Right renal cortex interstitium (tissue), 3 donors: ENCODE results near the gene RHAG. TPM values are rescaled to one million over a fixed set of nuclear protein-coding genes. Genes with fewer than 3 reads are reported as not detected.
"Not testable (repeated sequence)": the region's sequence is repeated elsewhere in the genome, so short reads cannot be mapped to it uniquely, and the experiment has no call there.

Experiments used
- DNase-seq, 3 donors: peaks; one replicate each; pipeline ENCODE4 v3.0.0-alpha.2; 2013; ENCODE audit warnings: low read depth in 3 of 3, low spot score in 2 of 3
- polyA plus RNA-seq, 3 donors: library from polyadenylated mRNA; unstranded; fragments of 120-200 nt; gene quantifications; one replicate each; pipeline ENCODE4 v1.2.1, GENCODE V29; 2013; ENCODE audit not compliant: insufficient read length in 3 of 3

RHAG gene
- polyA plus RNA-seq, 3 donors: 0.67 to 1.6 (median 0.80) TPM

GRCh38 chr6:49637350-49637731, 702 bp upstream of the RHAG start:
- DNase-seq: no peak

DNA sequence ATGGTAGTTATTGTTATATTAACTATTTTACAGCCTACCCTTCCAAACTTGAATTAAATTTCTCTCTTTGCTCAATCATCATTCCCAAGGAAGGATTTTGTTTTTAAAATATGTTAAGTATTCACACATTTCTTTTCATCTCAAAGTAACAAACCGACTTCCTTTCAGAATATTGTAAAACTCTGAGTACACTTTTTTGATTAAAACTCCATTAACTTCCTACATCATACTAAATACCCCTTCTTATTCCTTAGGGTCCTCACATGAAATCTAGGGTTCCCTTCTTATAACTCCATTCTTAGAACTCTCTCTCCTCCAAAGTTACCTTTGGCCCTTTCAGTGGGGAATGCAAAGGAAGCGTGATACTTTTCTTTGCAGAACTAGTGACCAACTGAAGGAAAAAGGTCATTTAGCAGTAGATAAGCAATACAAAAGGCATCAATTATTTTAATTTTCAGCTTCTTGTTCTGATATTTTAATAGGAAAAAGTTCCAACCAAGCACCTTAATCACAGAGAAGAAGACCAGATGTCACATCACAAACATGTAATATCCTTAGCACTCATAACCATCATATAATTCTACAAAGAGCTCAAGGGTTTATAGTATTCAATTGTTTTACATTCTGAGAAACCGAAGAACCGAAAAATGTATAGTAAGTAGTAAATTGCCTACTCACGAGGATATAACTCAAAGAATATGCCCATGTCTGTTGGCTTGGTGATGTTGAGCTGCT, 494 bp downstream of the RHAG start:
- no peak for DNase-seq

- DNase-seq: no peak
Observed at GRCh38 chr6:49635480-49635879, 1.2 kb downstream of the RHAG start.

DNA sequence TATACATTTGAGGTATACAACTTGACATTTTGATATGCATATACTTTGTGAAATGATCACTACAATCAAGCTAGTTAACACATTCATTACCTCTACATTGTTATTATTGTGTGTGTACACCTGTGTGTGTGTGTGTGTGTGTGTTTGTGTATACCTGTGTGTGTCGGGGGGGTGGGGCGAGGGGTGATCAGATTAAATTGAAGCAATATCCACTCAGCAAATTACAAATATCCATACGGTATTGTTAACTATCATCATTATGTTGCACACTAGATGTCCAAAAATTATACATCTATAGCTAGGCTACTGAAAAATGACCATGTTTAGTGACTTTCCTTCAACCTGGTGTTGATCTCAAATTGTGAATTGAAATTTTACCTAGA, 1.8 kb downstream of the RHAG start:
- DNase-seq: no peak

DNA sequence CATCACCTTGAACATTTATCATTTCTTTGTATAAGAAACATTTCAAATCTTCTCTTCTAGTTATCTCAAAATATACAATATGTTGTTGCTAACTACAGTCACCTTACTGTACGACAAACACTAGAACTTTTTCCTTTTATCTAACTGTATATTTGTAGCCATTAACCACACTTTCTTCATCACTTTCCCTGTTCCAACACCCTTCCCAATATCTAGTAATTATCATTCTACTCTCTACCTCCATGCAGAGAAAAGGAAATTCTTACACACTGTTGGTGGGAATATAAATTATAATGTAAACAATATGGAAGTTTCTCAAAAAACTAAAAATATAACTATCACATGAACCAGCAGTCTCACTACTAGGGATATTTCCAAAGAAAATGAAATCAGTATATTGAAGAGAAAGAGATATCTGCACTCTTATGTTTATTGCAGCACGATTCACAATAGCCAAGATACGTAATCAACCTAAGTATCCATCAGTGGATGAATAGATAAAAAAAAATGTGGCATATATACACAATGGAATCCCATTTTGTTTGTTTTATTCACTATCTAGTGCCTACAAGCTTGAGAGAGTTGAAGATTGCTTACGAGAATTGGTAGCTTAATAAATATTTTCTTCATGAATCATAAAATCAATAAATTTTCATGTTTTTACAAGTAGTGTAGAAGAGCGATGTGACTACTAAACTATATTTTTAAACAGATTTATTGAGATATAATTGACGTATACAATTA, 2.4 kb downstream of the RHAG start:
- no peak for DNase-seq

GRCh38 chr6:49633541-49633940, 3.1 kb downstream of the RHAG start:
- DNase-seq: no peak

- DNase-seq: no peak
Observed at GRCh38 chr6:49632727-49633126, 3.9 kb downstream of the RHAG start.

GRCh38 chr6:49629485-49630088, 7.1 kb downstream of the RHAG start:
- not testable (repeated sequence) for DNase-seq

GRCh38 chr6:49626811-49627210, 9.8 kb downstream of the RHAG start:
- DNase-seq: no peak

DNA sequence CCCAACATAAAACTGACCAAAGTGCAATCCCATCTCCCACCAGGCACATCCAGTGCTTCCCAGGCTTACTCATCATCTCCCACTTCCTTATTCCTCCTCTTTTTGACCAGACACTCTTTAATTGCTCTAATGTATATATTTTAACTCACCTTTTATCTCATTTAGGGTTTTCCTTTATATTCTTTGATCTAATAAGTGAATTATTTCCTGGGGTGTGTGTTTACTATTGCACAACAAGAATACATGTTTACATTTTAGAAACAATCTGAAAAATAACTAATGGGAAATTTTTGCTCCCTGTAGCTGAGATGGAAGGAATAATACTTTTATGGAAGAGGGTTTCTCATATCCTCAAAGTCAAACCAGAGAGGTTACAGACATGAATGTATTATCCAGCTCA, 18.4 kb downstream of the RHAG start:
- no peak for DNase-seq

- not testable (repeated sequence) for DNase-seq
Observed at GRCh38 chr6:49614144-49614543, 22.5 kb downstream of the RHAG start.

DNA sequence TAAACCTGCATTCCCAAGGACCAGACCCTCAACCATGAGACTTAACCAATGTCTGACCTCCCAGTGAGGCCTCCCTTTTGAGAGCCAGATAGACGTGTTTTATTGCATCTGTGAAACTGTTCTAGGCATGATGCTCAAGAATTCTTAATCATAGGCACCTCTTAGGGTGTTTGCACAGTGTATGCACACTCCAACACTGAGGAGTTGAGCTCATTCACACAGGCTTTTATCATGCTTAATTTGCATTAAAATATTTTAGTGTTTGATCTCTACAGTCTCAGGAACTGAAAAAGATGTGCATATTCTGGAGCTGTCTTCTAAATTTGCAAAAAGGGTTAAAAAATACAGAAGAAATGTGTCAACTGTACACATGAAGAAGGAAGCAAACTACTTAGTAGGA, 27.4 kb downstream of the RHAG start:
- DNase-seq: no peak

- not testable (repeated sequence) for DNase-seq
Observed at GRCh38 chr6:49608275-49608674, 28.4 kb downstream of the RHAG start.

DNA sequence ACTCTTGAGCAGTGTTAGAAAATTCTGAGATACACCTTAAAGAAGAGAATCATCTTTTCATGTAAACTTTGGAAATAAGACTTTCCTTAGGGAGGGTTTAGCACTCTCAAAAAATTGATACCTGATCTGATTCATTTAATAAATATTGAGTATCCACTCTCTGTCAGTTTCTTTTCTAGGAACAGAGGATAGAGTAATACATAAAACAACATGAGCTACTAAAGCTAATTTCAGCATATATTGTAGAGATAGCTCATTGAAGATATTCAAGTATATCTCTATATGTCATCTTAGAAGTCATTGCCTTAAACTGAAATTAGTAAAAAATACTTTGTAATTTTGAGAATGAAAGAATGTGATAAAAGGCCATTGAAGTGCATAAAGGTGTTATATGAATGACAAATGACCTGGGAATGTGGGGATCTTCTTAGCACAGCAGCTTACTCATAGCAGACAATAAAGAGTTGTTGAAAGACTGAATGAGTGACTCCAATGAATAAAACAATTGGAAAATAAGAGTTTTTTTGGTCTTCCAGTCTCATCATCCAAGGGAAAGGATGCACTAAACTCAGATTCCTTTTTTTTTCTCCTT, 29.2 kb downstream of the RHAG start:
- DNase-seq: no peak

GRCh38 chr6:49606721-49607390, 29.8 kb downstream of the RHAG start:
- DNase-seq: peak; percentile 41 to 61 (median 48)

DNA sequence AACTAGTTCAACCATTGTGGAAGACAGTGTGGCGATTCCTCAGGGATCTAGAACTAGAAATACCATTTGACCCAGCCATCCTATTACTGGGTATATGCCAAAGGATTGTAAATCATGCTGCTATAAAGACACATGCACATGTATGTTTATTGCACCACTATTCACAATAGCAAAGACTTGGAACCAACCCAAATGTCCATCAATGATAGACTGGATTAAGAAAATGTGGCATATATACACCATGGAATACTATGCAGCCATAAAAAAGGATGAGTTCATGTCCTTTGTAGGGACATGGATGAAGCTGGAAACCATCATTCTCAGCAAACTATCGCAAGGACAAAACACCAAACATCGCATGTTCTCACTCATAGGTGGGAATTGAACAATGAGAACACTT, 32.6 kb downstream of the RHAG start:
- DNase-seq: not testable (repeated sequence)

DNA sequence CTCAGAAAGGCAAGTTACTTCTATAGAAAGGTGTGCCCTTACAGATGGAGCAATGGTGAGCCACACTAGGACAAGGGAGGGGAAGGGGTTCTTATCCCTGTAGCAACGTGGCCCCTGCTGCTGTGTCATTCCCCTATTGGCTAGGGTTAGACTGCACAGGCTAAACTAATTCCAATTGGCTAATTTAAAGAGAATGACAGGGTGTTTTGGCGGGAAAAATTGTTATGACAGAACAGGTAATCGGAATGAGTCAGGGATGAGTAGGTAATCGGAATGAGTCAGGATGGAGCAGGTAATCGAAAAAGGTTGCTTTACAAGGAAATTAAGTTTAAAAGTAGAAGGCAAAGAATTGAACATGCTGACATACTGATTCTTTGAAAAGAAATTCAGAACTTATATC, 49.4 kb downstream of the RHAG start:
- DNase-seq: not testable (repeated sequence)

GRCh38 chr6:49582529-49582928, 54.1 kb downstream of the RHAG start:
- no peak for DNase-seq

DNA sequence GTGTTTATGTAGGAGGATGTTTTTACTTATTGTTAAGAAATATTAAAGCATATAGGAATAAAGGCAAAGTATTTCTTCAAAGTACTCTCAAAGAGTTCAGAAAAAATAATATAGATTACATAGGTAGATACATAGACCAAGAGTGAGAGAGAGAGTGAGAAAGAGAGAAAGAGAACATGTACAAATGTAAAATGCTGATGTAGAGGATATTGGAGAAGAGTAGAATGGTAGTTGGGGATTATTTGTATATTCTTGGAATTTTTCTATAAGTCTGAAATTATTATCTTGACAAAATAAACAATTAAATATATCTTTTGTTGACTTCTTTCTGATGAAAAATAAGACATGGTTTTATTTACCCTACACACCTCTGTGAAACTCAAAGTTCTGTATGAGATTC, 57.0 kb downstream of the RHAG start:
- DNase-seq: no peak

- no peak for DNase-seq
Observed at GRCh38 chr6:49576618-49577017, 60.0 kb downstream of the RHAG start.

DNA sequence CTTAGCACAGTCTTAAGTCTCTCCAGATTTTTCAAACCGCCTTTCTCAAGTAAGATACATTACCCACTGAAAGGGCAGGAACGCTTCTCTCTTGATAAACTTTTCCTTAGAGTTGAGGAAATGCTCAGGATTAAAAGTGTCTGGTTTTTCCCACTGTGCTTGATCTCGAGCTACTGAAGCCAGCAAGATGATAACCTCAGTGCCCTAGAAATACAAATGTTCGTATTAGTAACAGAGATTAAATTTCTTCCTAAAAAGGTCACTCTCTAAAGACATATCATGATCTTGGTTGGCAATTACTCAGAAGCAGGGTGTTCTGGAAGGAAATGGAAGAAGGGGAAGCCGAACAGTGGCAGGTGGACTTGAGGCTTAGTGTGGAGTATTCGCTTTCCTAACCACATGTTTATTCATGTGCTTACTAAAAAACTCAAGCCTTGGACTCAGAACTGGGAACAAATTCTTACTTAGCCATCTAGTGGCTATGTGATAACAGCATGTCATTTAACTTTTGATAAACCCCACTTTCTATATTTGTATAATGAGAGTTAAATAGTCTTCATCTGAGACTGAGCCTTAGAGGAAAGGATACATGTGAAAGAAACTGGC, 66.1 kb downstream of the RHAG start:
- DNase-seq: no peak
